Endodermal cell (in vitro differentiated cells): ENCODE measurements around the gene SERTAD1. TPM values are rescaled to one million over a fixed set of nuclear protein-coding genes. Genes with fewer than 3 reads are reported as not detected.
"Not testable (repeated sequence)": the region's sequence is repeated elsewhere in the genome, so short reads cannot be mapped to it uniquely, and the experiment has no call there.

Source experiments
- DNase-seq: peaks from one replicate; pipeline ENCODE4 v3.0.0-alpha.2; 2017
- H3K27ac ChIP-seq: 2 replicates; pipeline ENCODE4 v1.5.1; 2013; ENCODE audit warnings: mild to moderate bottlenecking, low read depth, low read length, moderate library complexity
- H3K27me3 ChIP-seq: 2 replicates; pipeline ENCODE4 v1.6.1; 2013; ENCODE audit warnings: mild to moderate bottlenecking, low read length, moderate library complexity; ENCODE audit not compliant: insufficient read depth, control insufficient read depth, poor library complexity, severe bottlenecking
- H3K36me3 ChIP-seq: 2 replicates; pipeline ENCODE4 v1.7.0; 2013; ENCODE audit warnings: mild to moderate bottlenecking, low read length, moderate library complexity; ENCODE audit not compliant: control insufficient read depth, insufficient read depth
- H3K4me1 ChIP-seq: one replicate; pipeline ENCODE4 v1.7.0; 2013; ENCODE audit warnings: low read length; ENCODE audit not compliant: control insufficient read depth, insufficient read depth
- H3K4me3 ChIP-seq: 2 replicates; pipeline ENCODE4 v1.5.1; 2013; ENCODE audit warnings: mild to moderate bottlenecking, low read length, moderate library complexity
- H3K9ac ChIP-seq: 2 replicates; pipeline ENCODE4 v1.6.1; 2013; ENCODE audit warnings: mild to moderate bottlenecking, low read length, moderate library complexity; ENCODE audit not compliant: poor library complexity, severe bottlenecking; ENCODE audit errors: extremely low read depth
- H3K9me3 ChIP-seq: 2 replicates; pipeline ENCODE4 v1.6.1; 2013; ENCODE audit warnings: mild to moderate bottlenecking, low read length, moderate library complexity; ENCODE audit not compliant: control insufficient read depth
- H3K27ac Mint-ChIP-seq: 2 replicates; pipeline ENCODE4 v1.8.0; 2020; ENCODE audit warnings: mixed read lengths
- H3K27me3 Mint-ChIP-seq: 2 replicates; pipeline ENCODE4 v1.8.0; 2021; ENCODE audit warnings: mild to moderate bottlenecking, mixed read lengths; ENCODE audit not compliant: insufficient read depth
- H3K36me3 Mint-ChIP-seq: 2 replicates; pipeline ENCODE4 v1.8.0; 2020; ENCODE audit warnings: low read depth, mixed read lengths
- H3K4me1 Mint-ChIP-seq: 2 replicates; pipeline ENCODE4 v1.8.0; 2020; ENCODE audit warnings: mixed read lengths
- H3K4me3 Mint-ChIP-seq: 2 replicates; pipeline ENCODE4 v1.8.0; 2020; ENCODE audit warnings: mild to moderate bottlenecking, moderate library complexity, mixed read lengths
- H3K9me3 Mint-ChIP-seq: 2 replicates; pipeline ENCODE4 v1.8.0; 2020; ENCODE audit warnings: mild to moderate bottlenecking, mixed read lengths
- WGBS, 2 experiments: methylation state at CpG; one replicate each; pipeline versions ENCODE4 v1.1.5 to v1.1.7; 2013; ENCODE audit warnings: missing lambda C conversion rate in 2 of 2, mixed read lengths in 1 of 2; ENCODE audit not compliant: insufficient coverage in 1 of 2, insufficient read length in 1 of 2; 5-methylcytosine and 5-hydroxymethylcytosine counted together
- total RNA-seq, 2 donors: library from RNA; stranded (reverse); fragmentation: NEBNext Ultra II Directional in 1 of 2; extraction: Animal tissue kit (Norgen Biotek cat#: 25700) in 1 of 2; gene quantifications; 2 replicates in 1 of 2; 3 replicates in 1 of 2; pipeline ENCODE4 v1.2.1, GENCODE V29; 2021
- TF ChIP-seq, protein P1 (sequence below): fragments of 200-600 bp; sonication (generic); conservative IDR thresholded peaks from 2 replicates; pipeline ENCODE4 v1.5.0; 2021; ENCODE audit warnings: antibody characterized with exemption, mild to moderate bottlenecking

SERTAD1 gene
- total RNA-seq, 2 donors from 2014 or later = 4.0 to 4.5 TPM

GRCh38 chr19:40411125-40411842 lies 14.5 kb downstream of the SERTAD1 start:
- H3K36me3 ChIP-seq = no peaks in the 10 kb centered on the region
- no peaks in the 10 kb centered on the region for H3K27me3 ChIP-seq
- H3K9ac ChIP-seq = no peak overlapping the region
- H3K9me3 ChIP-seq = no peaks in the 10 kb centered on the region
- H3K4me1 ChIP-seq = no peaks in the 10 kb centered on the region
- Mint-ChIP-seq H3K27me3 (no peaks in the 10 kb centered on the region), H3K4me1 (peaks cover 5% of the 10 kb centered on the region), H3K4me3 (no peak overlapping the region), H3K36me3 (no peaks in the 10 kb centered on the region), H3K9me3 (no peaks in the 10 kb centered on the region), H3K27ac (no peak overlapping the region)
- no peak overlapping the region for H3K4me3 ChIP-seq
- no peak overlapping the region for H3K27ac ChIP-seq
- WGBS, 2 experiments = 83 to 85% methylated on average over 11 to 16 of the region's 16 CpGs
- TF ChIP-seq, protein P1, sequence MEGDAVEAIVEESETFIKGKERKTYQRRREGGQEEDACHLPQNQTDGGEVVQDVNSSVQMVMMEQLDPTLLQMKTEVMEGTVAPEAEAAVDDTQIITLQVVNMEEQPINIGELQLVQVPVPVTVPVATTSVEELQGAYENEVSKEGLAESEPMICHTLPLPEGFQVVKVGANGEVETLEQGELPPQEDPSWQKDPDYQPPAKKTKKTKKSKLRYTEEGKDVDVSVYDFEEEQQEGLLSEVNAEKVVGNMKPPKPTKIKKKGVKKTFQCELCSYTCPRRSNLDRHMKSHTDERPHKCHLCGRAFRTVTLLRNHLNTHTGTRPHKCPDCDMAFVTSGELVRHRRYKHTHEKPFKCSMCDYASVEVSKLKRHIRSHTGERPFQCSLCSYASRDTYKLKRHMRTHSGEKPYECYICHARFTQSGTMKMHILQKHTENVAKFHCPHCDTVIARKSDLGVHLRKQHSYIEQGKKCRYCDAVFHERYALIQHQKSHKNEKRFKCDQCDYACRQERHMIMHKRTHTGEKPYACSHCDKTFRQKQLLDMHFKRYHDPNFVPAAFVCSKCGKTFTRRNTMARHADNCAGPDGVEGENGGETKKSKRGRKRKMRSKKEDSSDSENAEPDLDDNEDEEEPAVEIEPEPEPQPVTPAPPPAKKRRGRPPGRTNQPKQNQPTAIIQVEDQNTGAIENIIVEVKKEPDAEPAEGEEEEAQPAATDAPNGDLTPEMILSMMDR = no peak
- DNase-seq = peak; percentile 45

DNA sequence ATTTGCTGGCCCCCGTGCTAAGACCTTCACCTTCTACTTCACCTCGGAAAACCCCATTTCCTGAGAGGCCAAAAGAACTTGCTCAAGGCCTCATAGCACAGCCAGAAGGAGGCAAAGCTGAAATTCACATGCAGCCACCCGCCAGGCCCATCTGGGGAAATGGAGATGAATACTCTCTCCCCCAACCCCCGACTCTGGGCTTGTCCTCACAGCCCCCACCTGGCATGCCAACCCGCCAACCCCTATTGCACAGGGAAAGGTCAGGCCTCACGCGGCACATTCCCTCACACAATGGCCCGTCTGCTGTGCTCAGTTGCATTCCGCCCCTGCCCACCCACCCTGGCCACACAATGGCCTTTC lies 15.8 kb downstream of the SERTAD1 start:
- WGBS, 2 experiments = 56 to 73% methylated on average over 3 to 9 of the region's 9 CpGs
- Histone ChIP-seq H3K27ac (peak overlapping the region; percentile 38), H3K9ac (no peak overlapping the region), H3K36me3 (no peaks in the 10 kb centered on the region), H3K4me1 (no peaks in the 10 kb centered on the region), H3K27me3 (no peaks in the 10 kb centered on the region), H3K4me3 (no peak overlapping the region), H3K9me3 (no peaks in the 10 kb centered on the region)
- Mint-ChIP-seq H3K27ac (no peak overlapping the region), H3K27me3 (no peaks in the 10 kb centered on the region), H3K9me3 (no peaks in the 10 kb centered on the region), H3K4me3 (no peak overlapping the region), H3K36me3 (no peaks in the 10 kb centered on the region), H3K4me1 (peaks cover 5% of the 10 kb centered on the region)
- DNase-seq = peak; percentile 72
- TF ChIP-seq, protein P1 = no peak

- WGBS, 2 experiments = 71 to 93% methylated on average over 2 to 8 of the region's 8 CpGs
- not testable (repeated sequence) for H3K27me3 Mint-ChIP-seq
Observed at GRCh38 chr19:40408598-40408925, 17.2 kb downstream of the SERTAD1 start.

More at GRCh38 chr19:40408598-40408925, 17.2 kb downstream of the SERTAD1 start:
- H3K36me3 ChIP-seq, DNase-seq, H3K27ac Mint-ChIP-seq, H3K4me3 ChIP-seq, H3K4me1 ChIP-seq, H3K36me3 Mint-ChIP-seq, H3K9me3 ChIP-seq, H3K27me3 ChIP-seq, H3K4me1 Mint-ChIP-seq, H3K4me3 Mint-ChIP-seq, H3K9ac ChIP-seq, H3K9me3 Mint-ChIP-seq, H3K27ac ChIP-seq: not testable (repeated sequence)
